HG02885 (cell line): ENCODE data around the gene MTG2.

Source experiments
- ATAC-seq: cut with Tn5 transposase; IDR thresholded peaks from one replicate; pipeline ENCODE4 v1.9.1; 2021; ENCODE audit warnings: mild to moderate bottlenecking; ENCODE audit not compliant: unreplicated experiment, poor library complexity

Gene MTG2

GRCh38 chr20:62178316-62179161, 4.3 kb upstream of the MTG2 start:
- ATAC-seq: no peak

- no peak for ATAC-seq
These were observed 3.7 kb upstream of the MTG2 start for GRCh38 chr20:62179162-62179504.

- no peak for ATAC-seq
These were observed 1.0 kb upstream of the MTG2 start for GRCh38 chr20:62181808-62182207.

GRCh38 chr20:62183426-62184142, 756 bp downstream of the MTG2 start:
- no peak for ATAC-seq

- ATAC-seq: no peak
These were observed 3.2 kb downstream of the MTG2 start for GRCh38 chr20:62186096-62186426.

GRCh38 chr20:62186887-62187866, 4.3 kb downstream of the MTG2 start:
- ATAC-seq: no peak

- no peak for ATAC-seq
These were observed 8.0 kb downstream of the MTG2 start for GRCh38 chr20:62190639-62191411.

- ATAC-seq: no peak
These were observed 9.1 kb downstream of the MTG2 start for GRCh38 chr20:62191781-62192559.

- ATAC-seq: no peak
These were observed 9.8 kb downstream of the MTG2 start for GRCh38 chr20:62192635-62193034.

GRCh38 chr20:62193079-62194025, 10.5 kb downstream of the MTG2 start:
- no peak for ATAC-seq

- ATAC-seq: no peak
These were observed 12.2 kb downstream of the MTG2 start for GRCh38 chr20:62195075-62195405.

GRCh38 chr20:62195736-62196135, 12.9 kb downstream of the MTG2 start:
- no peak for ATAC-seq

GRCh38 chr20:62196286-62196685, 13.5 kb downstream of the MTG2 start:
- ATAC-seq: no peak

GRCh38 chr20:62197311-62197710, 14.5 kb downstream of the MTG2 start:
- no peak for ATAC-seq

- no peak for ATAC-seq
These were observed 15.0 kb downstream of the MTG2 start for GRCh38 chr20:62197801-62198200.

GRCh38 chr20:62198496-62198895, 15.7 kb downstream of the MTG2 start:
- ATAC-seq: no peak

- ATAC-seq: no peak
These were observed 16.1 kb downstream of the MTG2 start for GRCh38 chr20:62198931-62199330.

- ATAC-seq: no peak
These were observed 17.8 kb downstream of the MTG2 start for GRCh38 chr20:62200491-62201172.
